ENCODE data around the gene FNBP1L. TPM values are rescaled to one million over a fixed set of nuclear protein-coding genes. Genes with fewer than 3 reads are reported as not detected.
A peak's percentile ranks its signal among the peaks of the same experiment; 100 is the strongest.

Gene FNBP1L
- total RNA-seq, result 25.5 TPM

DNA sequence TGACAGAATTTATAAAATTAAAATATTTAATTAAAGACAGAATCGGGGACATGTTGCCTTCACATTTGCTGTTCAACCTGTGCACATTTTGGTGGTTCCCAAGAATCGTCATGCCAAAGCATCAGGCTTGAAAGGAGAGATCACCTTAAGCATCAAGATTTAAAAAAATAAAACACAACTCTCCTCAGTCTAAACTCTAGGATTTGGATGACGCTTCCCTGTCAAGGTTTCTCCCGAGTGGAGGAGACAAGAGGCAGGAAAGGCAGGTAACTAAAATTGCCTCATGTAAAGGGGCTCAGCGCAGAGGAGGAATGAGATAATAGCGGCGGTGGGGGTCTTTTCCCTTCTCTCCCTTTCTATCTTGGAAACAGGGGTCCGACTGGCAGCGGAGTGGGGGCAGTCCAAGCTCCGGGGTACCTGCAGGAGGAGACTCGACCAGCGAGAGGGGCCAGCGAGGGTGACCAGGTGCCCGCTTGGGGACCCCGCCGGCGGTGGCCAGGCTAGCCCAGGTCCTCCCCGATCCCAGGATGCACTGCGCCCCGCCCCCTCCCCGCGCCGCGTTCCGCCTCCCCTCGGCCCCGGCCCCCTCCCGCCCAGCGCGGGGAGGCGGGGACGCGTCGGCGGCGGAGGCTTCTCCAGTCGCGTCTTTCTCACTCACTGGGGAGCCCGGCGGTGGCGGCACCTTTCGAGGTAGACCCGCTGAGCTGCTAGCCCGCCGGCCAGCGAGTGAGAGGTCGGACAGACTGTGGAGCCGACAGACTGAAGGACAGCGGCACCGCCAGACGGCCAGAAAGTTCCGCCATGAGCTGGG, at the start of gene FNBP1L:
TSS of gene FNBP1L (plus strand) at position 638 of the 811 bp plus-strand sequence. CDS start at position 802, 164 bp downstream.
- DNase-seq (ENCODE audit: low spot score) (peak; percentile 84), ATAC-seq (peak; percentile 94)
- intact Hi-C loops (cut with DNase I), result loop anchor here (5.0 kb wide), 1 partner anchor 365 kb away; no protein-coding TSS in a partner anchor

DNA sequence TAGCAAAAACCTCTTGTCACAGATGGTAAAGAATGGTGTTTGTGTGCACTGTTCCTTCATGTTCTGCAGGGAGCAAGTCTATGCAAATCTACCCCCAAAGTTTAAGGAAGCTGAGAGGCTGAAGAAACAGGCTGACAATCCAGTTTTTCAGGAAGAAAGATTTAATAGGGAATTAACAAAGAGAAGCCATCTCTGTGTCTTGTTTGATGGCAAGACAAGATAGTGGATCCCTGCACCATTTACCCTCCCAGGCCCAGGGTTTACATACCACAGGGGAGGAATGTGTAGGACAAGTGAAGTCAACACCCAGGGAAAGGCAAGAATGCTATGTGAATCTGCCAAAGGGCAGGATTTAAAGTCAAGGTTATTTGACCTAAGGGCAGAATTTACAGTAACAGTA, 48.1 kb upstream of the FNBP1L start:
- ATAC-seq (no peak), DNase-seq (ENCODE audit: low spot score) (no peak)
- intact Hi-C loops (cut with DNase I), result no loop called here

DNA sequence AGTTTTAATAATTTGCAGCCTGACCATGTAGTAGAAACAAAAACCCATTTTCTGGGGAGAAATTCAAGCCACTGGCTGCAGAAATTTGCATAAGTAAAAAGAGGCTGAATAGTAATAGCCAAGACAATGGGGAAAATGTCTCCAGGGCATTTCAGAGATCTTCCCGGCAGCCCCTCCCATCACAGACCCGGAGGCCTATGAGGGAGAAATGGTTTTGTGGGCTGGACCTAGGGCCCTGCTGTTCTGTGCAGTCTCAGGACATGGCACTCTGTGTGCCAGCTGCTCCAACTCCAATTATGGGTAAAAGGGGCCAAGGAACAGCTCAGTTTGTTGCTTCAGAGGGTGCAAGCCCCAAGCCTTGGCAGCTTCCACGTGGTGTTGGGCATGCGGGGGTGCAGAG, 39.7 kb upstream of the FNBP1L start:
- no peak for DNase-seq (ENCODE audit: low spot score)
- intact Hi-C loops (cut with DNase I), result no loop called here
- no peak for ATAC-seq

DNA sequence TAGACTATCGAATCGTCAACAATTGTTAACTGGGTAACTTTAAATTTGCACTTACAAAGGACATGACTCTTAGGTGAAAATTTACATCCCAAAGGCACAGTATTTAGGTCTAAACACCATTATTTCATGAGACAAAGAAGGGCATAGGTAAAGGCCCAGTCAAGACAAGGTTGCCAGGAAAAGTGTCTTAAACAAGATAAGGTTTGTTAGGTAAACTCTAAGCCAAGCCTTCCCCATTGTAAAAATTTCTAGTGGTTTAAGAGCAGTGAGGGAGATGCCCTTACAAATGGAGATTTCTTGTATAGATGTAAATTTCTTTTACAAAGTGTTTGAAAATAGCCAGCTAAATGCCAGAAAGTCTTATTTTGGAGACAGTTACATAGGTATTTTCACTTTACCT, 36.9 kb upstream of the FNBP1L start:
- intact Hi-C loops (cut with DNase I), result no loop called here
- DNase-seq (ENCODE audit: low spot score), result no peak

DNA sequence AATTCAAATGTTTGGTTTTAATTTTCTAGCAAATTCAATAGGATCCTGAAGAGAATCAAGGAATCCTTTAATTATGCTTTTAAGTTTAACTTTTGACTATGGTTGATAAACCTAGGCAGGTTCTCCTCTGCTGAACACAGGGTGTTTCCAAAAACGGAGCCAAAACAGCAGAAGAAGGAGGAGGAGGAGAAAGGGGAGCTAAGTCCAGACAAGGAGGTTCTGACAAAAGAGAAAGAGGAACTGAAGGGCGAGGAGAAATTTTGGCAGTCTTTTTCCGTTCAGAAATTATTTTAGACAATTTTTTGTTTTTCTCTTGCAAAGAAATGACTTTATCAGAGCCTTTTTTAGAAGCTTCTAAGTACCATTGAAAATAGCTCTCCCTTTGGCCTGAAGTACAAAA, 33.2 kb upstream of the FNBP1L start:
- ATAC-seq, result no peak
- no peak for DNase-seq (ENCODE audit: low spot score)
- intact Hi-C loops (cut with DNase I), result no loop called here

More for the DNA sequence above, 36.9 kb upstream of the FNBP1L start:
- no peak for ATAC-seq

DNA sequence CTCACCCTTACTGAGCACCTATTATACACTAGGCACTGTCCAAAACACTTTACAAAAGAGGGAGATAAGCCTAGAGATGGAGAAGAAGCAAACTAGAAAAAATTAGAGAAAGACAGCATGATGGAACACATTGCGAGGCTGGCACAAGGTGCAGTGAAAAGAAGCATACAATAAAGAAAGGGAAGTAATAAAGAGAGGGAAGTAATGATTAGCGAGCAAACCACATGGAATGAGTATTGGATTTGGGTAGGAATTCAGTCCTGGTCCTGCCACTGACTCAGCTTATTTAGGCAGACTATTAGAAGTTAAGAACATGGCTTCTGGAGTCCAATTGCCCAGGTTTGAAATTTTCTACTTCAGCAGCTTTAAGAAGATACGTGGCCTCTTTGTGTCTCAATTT, 32.6 kb upstream of the FNBP1L start:
- ATAC-seq (no peak), DNase-seq (ENCODE audit: low spot score) (no peak)
- intact Hi-C loops (cut with DNase I), result no loop called here

DNA sequence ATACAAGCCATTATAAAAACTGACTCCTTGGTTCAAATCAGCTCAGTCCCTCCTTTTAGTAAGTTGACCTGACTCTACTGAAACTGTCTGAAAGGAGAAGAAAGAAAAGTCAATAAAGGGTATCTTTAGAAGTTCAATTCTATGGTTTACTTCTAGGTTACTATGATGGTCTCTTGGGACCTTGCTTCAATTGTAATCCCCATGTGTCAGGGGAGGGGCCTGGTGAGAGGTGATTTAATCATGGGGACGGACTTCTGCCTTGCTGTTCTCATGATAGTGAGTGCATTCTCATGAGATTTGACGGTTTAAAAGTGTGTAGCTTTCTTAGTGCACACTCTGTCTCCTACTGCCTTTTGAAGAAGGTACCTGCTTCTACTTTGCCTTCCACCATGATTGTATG, 31.7 kb upstream of the FNBP1L start:
- ATAC-seq (no peak), DNase-seq (ENCODE audit: low spot score) (no peak)
- intact Hi-C loops (cut with DNase I), result no loop called here

DNA sequence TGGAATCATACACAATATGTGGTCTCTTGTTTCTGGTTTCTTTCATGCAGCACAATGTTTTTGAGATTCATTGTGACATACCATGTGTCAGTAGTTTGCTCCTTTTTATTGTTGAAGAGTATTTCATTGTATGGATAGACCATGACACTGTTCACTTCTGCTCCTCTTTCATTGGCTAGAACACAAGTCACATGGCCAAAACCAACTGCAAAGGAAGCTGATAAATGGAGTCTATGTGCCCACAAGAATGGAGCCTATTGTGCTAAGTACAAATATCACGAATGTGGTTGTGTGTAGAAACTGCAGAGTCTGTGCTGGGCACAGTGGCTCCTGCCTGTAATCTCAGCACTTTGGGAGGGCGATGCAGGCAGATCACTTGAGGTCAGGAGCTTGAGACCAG, 28.6 kb upstream of the FNBP1L start:
- no peak for DNase-seq (ENCODE audit: low spot score)
- ATAC-seq, result no peak
- intact Hi-C loops (cut with DNase I), result no loop called here

DNA sequence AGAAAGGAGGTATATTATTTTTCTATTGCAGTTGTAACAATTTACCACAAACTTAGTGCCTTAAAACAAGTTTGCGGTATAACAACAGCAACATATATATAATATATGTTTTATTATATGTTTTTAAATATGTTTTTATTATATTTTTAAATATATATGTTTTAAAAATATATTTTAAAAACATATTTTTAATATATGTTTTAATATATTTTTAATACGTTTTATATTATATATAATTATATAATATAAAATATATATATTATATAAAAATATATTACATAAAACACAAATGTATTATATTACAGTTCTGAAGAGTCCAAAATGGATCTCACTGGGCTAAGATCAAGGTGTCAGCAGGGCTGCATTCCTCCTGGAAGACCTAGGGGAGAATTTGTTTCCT, 27.5 kb upstream of the FNBP1L start:
- intact Hi-C loops (cut with DNase I), result no loop called here
- ATAC-seq (no peak), DNase-seq (ENCODE audit: low spot score) (no peak)

DNA sequence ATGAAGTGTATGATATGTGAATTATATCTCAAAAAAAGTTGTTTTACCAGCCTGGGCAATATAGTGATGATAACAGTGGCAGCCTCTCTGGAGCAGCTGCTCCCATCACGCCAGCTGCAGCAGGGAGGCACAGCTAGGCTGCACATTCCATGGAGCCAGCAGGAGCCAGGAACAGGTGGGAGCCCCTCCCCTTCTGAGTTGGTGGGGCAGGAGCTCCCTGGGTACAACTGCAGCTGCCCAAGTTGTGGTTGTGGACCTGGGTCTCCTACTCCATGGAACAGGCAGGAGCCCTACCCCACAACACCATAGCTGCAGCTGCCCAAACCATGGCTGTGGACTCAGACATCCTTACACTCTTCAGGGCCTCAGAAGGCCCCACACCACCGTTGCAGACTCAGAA, 21.7 kb upstream of the FNBP1L start:
- intact Hi-C loops (cut with DNase I), result no loop called here
- ATAC-seq (no peak), DNase-seq (ENCODE audit: low spot score) (no peak)

DNA sequence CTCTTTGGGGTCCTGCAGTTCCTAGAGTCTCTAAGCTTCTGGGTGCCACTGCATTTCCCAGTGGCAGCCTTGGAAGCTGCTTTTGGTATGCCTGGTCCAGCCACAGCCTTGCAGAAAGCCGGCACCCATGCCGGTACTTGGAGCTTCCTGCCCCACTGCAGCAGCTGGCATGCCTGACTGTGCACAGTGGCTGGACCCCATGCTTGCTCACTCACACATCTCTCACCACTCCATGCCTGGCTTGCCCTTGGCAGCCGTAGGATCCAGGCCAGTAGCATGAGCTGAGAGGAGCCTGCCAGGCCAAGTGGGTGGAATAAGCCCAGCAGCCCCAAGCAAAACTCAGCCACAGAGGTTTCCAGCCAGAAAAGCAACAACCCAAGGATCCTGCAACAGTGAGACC, 20.3 kb upstream of the FNBP1L start:
- DNase-seq (ENCODE audit: low spot score), result no peak
- ATAC-seq, result no peak
- intact Hi-C loops (cut with DNase I), result no loop called here

DNA sequence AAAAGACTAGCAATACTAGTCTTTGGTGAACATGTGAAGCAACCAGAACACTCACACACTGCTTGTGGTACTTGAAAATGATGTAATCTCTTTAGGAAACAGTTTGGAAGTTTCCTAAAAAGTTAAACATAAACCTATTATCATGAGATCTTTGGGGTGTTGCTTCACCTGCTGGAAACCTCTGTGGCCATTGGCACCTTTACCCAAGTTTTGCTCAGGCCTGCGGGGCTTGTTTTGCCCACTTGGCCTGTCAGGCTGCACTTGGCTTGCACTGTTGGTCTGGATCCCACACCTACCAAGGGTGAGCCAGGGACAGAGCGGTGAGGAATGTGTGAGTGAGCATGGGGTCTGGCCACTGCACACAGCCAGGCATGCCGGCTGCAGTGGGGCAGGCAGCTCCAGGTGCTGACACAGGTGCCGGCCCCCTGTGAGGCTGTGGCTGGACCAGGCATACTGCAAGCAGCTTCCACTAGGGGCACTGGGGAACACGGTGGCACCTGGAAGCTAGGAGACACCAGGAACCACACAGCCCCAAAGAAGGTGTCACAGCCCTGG, 14.4 kb upstream of the FNBP1L start:
- intact Hi-C loops (cut with DNase I), result no loop called here
- peak; percentile 20 for ATAC-seq
- no peak for DNase-seq (ENCODE audit: low spot score)

DNA sequence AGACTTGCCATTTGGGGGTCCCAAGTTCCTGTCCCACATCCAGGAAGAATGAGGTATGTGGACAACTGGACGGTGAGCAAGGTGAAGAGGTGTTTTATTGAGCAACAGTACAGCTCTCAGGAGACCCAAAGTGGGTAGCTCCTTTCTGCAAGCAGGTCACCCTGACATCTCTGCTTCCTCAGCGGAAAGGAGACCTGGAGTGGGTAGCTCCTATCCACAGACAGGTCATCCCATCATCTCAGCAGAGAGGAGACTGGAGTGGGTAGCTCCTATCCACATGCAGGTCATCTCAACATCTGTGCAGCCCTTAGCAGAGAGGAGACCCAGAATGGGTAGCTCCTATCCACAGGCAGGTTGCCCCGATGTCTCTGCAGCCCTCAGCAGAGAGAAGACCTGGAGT, 13.8 kb upstream of the FNBP1L start:
- intact Hi-C loops (cut with DNase I), result no loop called here
- ATAC-seq (no peak), DNase-seq (ENCODE audit: low spot score) (no peak)

DNA sequence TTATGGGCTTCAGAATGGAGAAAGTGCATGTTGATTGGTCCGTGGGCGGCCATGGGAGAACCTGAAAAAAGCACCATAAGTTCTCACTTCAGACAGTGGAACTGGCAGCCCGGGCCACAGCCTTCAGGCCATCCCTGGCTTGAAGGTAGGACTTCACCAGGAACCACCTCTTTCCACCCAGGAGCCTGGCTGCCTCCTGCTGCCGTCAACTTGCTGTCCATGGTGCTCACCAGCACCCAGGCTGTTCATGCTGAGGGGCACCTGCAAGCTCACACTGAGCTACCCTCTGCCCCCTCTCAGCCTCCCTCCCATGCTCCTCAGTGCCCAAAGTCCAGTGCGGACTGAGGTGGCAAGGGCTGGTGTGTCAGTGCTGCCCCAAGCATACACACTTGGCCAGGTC, 12.9 kb upstream of the FNBP1L start:
- ATAC-seq, result no peak
- intact Hi-C loops (cut with DNase I), result loop anchor here (5.0 kb wide), 1 partner anchor 192 kb away; no protein-coding TSS in a partner anchor

DNA sequence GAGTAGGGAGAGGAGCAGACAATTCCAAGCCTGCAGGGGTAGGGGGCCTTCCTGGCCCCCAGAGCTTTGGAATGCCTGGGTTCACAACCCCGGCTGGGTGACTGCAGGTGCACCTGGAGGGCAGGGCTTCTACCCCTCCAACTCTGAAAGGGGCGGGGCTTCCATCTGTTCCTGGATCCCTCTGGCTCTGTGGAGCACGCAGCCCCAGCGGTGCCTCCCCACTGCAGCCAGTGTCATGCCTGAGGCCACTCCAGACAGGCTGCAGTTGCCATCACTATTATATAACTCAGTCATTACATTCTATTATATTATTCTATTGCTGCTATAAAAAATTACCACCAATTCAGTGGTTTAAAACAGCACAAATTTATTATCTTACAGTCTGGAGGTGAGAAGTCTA, 12.5 kb upstream of the FNBP1L start:
- no peak for ATAC-seq
- intact Hi-C loops (cut with DNase I), result loop anchor here (5.0 kb wide), 1 partner anchor 192 kb away; no protein-coding TSS in a partner anchor

More for the DNA sequence above, 12.9 kb upstream of the FNBP1L start:
- no peak for DNase-seq (ENCODE audit: low spot score)

DNA sequence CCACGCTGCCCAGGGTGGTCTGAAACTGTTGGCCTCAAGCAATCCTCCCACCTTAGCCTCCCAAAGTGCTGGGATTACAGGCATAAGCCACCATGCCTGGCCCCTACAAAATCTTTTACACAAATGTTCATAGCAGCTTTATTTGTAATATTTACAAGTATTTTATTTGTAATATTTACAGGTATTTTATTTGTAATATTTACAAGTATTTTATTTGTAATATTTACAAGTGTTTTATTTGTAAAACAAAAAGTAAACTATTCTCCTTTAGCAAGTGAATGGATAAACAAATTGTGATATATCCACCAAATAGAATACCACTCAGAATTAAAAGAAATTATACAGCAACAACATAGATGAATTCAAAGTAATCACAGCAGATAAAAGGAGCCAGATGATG, 11.4 kb upstream of the FNBP1L start:
- no peak for DNase-seq (ENCODE audit: low spot score)
- intact Hi-C loops (cut with DNase I), result loop anchor here (5.0 kb wide), 1 partner anchor 191 kb away; no protein-coding TSS in a partner anchor

More for the DNA sequence above, 12.5 kb upstream of the FNBP1L start:
- DNase-seq (ENCODE audit: low spot score), result no peak

DNA sequence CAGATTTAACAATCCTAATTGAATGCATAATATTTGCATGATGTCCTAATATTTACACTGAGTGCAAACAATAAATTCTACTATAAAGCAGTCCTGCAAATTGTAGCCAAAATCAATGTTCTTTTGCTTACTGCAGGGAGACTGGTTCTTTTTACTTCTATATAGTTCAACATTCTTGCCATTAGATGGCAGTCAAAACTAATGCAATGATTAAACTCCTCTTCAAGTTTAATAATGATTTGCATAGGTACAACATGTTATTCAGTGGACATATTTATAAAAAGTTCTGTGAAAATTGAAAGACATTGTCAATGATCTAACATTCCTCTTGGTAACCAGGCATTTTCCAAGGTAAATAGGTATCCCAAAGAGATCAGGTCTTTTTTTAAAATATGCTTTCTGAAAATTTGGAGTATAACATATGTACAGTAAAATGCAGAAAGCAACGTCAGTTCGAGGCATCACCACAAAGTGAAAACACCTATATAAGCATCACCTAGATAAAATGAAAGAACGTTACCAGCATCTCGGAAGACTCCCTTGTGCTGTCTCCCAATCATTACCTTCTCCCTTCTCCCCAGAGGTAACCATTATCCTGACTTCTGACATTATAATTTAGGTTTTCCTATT, 9.8 kb upstream of the FNBP1L start:
- intact Hi-C loops (cut with DNase I), result loop anchor here (5.0 kb wide), 1 partner anchor 189 kb away; no protein-coding TSS in a partner anchor
- no peak for DNase-seq (ENCODE audit: low spot score)
- ATAC-seq, result peak; percentile 66

More for the DNA sequence above, 11.4 kb upstream of the FNBP1L start:
- ATAC-seq, result no peak

DNA sequence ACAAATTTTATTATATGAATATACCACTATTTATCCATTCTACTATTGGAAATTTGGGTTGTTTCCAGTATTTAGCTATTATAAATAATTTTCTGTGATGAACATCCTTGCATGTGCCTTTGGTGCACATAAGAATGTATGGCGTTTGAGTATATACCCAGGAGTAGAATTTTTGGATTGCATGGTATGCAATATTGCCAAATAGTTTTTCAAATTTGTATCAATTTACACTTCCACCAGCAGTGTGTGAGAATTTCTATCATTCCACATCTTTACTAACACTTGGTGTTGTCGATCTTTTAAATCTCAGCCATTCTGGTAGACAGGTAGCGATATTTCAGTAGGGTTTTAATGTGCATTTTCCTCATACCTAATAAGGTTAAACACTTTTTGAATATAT, 9.2 kb upstream of the FNBP1L start:
- DNase-seq (ENCODE audit: low spot score), result no peak
- intact Hi-C loops (cut with DNase I), result loop anchor here (5.0 kb wide), 1 partner anchor 189 kb away; no protein-coding TSS in a partner anchor
- no peak for ATAC-seq

DNA sequence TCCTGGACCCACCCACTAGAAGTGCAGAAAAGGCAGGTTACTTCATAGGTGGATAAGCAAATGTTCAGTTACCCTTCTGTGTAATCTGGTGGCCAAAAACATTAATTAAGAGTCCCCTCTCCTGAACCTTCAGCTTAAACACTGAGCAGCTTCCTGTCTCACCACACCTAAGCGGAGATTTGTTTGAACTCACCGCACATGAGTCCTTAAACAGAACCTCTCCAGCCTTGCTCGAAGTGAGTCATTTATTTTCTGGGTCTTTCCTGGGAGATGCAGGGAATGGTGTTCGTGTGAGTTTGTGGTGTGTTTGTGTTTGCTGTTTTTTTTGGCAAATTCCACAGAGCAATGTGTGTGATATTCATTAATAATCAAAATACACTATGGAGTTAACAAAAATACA, 7.6 kb upstream of the FNBP1L start:
- no peak for ATAC-seq
- DNase-seq (ENCODE audit: low spot score), result no peak
- intact Hi-C loops (cut with DNase I), result no loop called here

DNA sequence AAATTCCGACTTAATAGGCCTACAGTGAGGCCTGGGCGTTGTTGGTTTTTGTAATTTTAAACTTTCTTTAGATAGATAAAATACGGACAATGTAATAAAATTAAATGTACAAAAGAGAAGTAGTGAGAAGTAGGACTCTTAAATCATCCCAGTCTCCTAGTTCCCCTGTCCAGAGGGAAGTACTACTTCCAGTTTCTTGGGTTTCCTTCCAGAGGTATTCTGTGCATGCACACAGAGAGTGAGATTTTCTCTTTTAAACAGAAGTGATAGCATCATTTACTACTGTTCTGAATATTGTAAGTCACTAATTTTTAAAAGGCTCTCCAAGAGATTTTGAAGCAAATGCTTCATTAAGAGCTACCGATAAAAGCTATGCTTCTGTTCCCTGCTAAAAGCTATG, 7.2 kb upstream of the FNBP1L start:
- intact Hi-C loops (cut with DNase I), result no loop called here

More for the DNA sequence above, 7.2 kb upstream of the FNBP1L start:
- DNase-seq (ENCODE audit: low spot score), result no peak
- ATAC-seq, result no peak

All from sciatic nerve (tissue), 2 donors.